ENCODE data around the gene PPP2R2B. TPM values are rescaled to one million over a fixed set of nuclear protein-coding genes. Genes with fewer than 3 reads are reported as not detected.

PPP2R2B gene
- total and polyA plus RNA-seq, 2 of the 4 experiments (the other 2 are of a cell fraction): not detected

- no peak overlapping the region for H3K9ac ChIP-seq (ENCODE audit: low read depth, low read length)
- no peak overlapping the region for H3K56ac ChIP-seq (ENCODE audit: extremely low read depth, insufficient read depth, low read length)
- H3K4me2 ChIP-seq (ENCODE audit: low read depth, low read length): no peak overlapping the region
- intact Hi-C loops (cut with micrococcal nuclease) (no loop called here), dilution Hi-C loops (cut with HindIII; ENCODE audit: low sequenced_read_pairs, unreplicated experiment) (no loop called here), in situ Hi-C loops (cut with MboI; ENCODE audit: low sequenced_read_pairs) (no loop called here)
- H2BK120ac ChIP-seq (ENCODE audit: low read depth, low read length): no peak overlapping the region
- BruUV-seq (replicated peaks): no TSS peak
- H3K36me3 ChIP-seq (ENCODE audit: control insufficient read depth, insufficient read depth, low read length): no peaks in the 10 kb centered on the region
- no peak overlapping the region for H2BK5ac ChIP-seq (ENCODE audit: low read depth, low read length, poor library complexity, severe bottlenecking)
- H3K27ac ChIP-seq (ENCODE audit: insufficient read depth, low read length): no peak overlapping the region
- no peak overlapping the region for H4K91ac ChIP-seq (ENCODE audit: insufficient read depth, low read depth, low read length)
- H3K14ac ChIP-seq (replicated peaks; ENCODE audit: low read depth, low read length): no peak overlapping the region
- no peak overlapping the region for H3K4ac ChIP-seq (ENCODE audit: low read depth, low read length)
- DNase-seq: no peak
- H2BK20ac ChIP-seq (ENCODE audit: low read depth, low read length): no peak overlapping the region
- H2AFZ ChIP-seq (replicated peaks; ENCODE audit: low read length, poor library complexity): no peak overlapping the region
- no peaks in the 10 kb centered on the region for H3K79me1 ChIP-seq (ENCODE audit: low read depth in 1 of 2, low read length in 2 of 2)
- POLR2A ChIA-PET (ENCODE audit: unreplicated experiment): no interaction called here
- no peaks in the 10 kb centered on the region for H3K27me3 ChIP-seq (ENCODE audit: control insufficient read depth, insufficient read depth, low read length)
- no peaks in the 10 kb centered on the region for H3K9me1 ChIP-seq (ENCODE audit: insufficient read depth, low read length)
- H3K9me3 ChIP-seq (ENCODE audit: control insufficient read depth, insufficient read depth, low read length): no peaks in the 10 kb centered on the region; the same call in 1 of the 2 replicates
- no peak overlapping the region for H3K23ac ChIP-seq (ENCODE audit: low read depth, low read length)
- no peak overlapping the region for H4K8ac ChIP-seq (ENCODE audit: low read depth in 2 of 2, low read length in 2 of 2)
- H4K5ac ChIP-seq (ENCODE audit: low read depth, low read length): no peak overlapping the region
- no CpG with 5 or more reads among the region's 4 CpGs for WGBS, 2 experiments (ENCODE audit: extremely low coverage in 2 of 2, insufficient read length in 1 of 2)
- H3K4me1 ChIP-seq (ENCODE audit: control insufficient read depth, insufficient read depth, low read length): no peaks in the 10 kb centered on the region
- CTCF ChIA-PET: no interaction called here
- H3K4me3 ChIP-seq (ENCODE audit: insufficient read depth, low read depth, low read length): no peak overlapping the region
- no peak overlapping the region for H2AK9ac ChIP-seq (replicated peaks; ENCODE audit: low read depth, low read length, poor library complexity)
- no peak for ATAC-seq (ENCODE audit: low read depth)
- H4K20me1 ChIP-seq (ENCODE audit: insufficient read depth, low read length): no peaks in the 10 kb centered on the region
- no peak overlapping the region for H2BK15ac ChIP-seq (ENCODE audit: low read depth, low read length)
- H2AK5ac ChIP-seq (ENCODE audit: low read depth, low read length): no peak overlapping the region
- H3K18ac ChIP-seq (ENCODE audit: low read depth, low read length): no peak overlapping the region
- TF ChIP-seq FOS (IDR thresholded peaks at IDR 0.05; ENCODE audit: low read depth, low read length) (no peak), RAD21 (IDR thresholded peaks at IDR 0.05; ENCODE audit: low read length) (no peak), NFE2L2 (IDR thresholded peaks at IDR 0.05; ENCODE audit: low read depth, low read length) (no peak), RCOR1 (IDR thresholded peaks at IDR 0.05; ENCODE audit: insufficient replicate concordance, low read length) (no peak), POLR2A (IDR thresholded peaks at IDR 0.05; ENCODE audit: low read depth, low read length) (no peak), MAZ (IDR thresholded peaks at IDR 0.05; ENCODE audit: borderline replicate concordance, low read depth, low read length) (no peak), SMC3 (IDR thresholded peaks at IDR 0.05; ENCODE audit: low read depth, low read length) (no peak), USF2 (IDR thresholded peaks at IDR 0.05; ENCODE audit: low read depth, low read length) (no peak), RFX5 (IDR thresholded peaks at IDR 0.05; ENCODE audit: low read depth, low read length) (no peak), CHD1 (IDR thresholded peaks at IDR 0.05; ENCODE audit: low read depth, low read length) (no peak), CTCF (conservative IDR thresholded peaks at IDR 0.05; ENCODE audit: low read depth, low read length) (no peak), BHLHE40 (IDR thresholded peaks at IDR 0.05; ENCODE audit: low read depth, low read length) (no peak), MXI1 (IDR thresholded peaks at IDR 0.05; ENCODE audit: borderline replicate concordance, low read depth, low read length) (no peak), MAFK (IDR thresholded peaks at IDR 0.05; ENCODE audit: low read depth, low read length) (no peak), CEBPB (IDR thresholded peaks at IDR 0.05; ENCODE audit: low read depth, low read length) (no peak)
- TF ChIP-seq, protein P1, sequence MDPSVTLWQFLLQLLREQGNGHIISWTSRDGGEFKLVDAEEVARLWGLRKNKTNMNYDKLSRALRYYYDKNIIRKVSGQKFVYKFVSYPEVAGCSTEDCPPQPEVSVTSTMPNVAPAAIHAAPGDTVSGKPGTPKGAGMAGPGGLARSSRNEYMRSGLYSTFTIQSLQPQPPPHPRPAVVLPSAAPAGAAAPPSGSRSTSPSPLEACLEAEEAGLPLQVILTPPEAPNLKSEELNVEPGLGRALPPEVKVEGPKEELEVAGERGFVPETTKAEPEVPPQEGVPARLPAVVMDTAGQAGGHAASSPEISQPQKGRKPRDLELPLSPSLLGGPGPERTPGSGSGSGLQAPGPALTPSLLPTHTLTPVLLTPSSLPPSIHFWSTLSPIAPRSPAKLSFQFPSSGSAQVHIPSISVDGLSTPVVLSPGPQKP (IDR thresholded peaks at IDR 0.05; ENCODE audit: borderline replicate concordance, low read depth, low read length): no peak
Observed at GRCh38 chr5:146921225-146921624, 42.7 kb upstream of the PPP2R2B start.
